GM12872 (cell line): ENCODE data around the gene OGDHL.

Experiments used
- TF ChIP-seq, protein P1 (sequence below): IDR thresholded peaks from 3 replicates; pipeline ENCODE4 v1.5.1; 2011; ENCODE audit warnings: low read depth, mild to moderate bottlenecking, low read length, moderate library complexity; ENCODE audit not compliant: insufficient read depth

OGDHL gene

DNA sequence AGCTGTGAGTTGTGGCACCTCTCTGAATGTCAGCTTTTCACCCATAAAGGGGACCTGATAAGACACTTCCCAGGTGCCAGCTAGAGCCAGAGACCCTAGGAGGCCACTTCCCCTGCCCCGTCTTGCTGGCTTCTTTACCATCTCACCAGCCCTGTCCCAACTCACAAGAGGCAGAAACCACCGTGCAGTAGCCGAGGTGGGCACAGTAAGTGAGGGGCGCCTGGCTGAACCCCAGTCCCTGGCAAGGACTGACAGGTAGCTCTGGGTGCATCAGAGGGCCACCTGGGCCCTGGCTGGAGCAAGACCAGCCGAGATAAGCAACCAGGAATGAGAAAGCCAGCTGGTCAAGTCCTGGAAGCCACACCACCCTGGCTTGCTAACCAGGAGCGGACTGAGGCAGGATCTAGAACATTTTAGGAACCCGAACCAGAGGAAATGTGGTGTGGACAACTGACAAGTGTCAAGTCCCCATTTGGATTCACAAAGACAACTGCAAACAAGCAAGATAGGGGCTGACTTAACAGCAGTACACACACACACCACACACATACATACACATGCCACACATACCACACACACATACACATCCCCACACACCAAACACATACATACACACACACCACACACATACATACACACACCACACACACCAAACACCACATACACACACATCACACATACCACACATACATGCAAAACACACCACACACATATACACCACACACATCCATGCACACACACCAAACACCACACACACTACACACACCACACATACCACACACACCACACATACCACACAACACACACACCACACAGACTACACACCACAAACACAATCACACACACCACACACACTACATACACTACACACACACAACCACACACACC, 20.8 kb downstream of the OGDHL start:
- TF ChIP-seq, protein P1, sequence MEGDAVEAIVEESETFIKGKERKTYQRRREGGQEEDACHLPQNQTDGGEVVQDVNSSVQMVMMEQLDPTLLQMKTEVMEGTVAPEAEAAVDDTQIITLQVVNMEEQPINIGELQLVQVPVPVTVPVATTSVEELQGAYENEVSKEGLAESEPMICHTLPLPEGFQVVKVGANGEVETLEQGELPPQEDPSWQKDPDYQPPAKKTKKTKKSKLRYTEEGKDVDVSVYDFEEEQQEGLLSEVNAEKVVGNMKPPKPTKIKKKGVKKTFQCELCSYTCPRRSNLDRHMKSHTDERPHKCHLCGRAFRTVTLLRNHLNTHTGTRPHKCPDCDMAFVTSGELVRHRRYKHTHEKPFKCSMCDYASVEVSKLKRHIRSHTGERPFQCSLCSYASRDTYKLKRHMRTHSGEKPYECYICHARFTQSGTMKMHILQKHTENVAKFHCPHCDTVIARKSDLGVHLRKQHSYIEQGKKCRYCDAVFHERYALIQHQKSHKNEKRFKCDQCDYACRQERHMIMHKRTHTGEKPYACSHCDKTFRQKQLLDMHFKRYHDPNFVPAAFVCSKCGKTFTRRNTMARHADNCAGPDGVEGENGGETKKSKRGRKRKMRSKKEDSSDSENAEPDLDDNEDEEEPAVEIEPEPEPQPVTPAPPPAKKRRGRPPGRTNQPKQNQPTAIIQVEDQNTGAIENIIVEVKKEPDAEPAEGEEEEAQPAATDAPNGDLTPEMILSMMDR = no peak

DNA sequence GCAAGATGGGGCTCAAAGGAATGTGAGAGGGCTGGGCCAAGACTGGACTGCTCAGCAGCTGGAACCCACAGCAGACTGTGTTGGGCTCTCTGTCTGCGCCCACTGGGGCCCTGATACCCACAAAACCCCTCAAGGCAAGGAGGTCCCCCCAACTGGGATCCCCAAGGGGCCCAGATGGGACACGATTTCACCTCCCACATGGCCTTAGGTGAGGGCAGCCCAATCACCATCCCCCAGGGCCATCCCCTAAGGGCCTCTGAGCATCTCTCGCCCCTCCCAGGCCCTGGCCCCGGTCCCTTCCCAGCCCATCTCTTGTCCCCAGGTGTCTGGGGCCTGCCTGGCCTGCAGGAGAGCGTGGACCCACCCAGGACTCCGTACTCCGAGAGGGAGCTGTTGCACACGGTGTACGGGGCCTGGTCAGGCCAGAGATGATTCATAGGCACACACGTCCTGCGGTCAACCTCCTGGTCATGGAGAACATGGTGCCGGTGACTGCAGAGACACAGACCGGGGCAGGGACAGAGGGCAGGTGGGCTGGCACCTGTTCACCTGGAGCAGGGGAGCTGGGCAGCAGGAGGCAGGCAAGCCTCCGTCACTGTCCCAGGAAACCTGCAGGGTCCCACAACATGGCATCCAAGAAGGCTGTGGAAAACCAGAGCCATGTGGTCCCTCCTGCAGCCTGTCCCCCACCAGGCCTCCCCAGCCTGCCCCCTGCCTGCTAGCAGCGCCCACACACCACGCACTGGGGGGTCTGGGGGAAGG, 21.6 kb downstream of the OGDHL start:
- TF ChIP-seq, protein P1 = no peak

DNA sequence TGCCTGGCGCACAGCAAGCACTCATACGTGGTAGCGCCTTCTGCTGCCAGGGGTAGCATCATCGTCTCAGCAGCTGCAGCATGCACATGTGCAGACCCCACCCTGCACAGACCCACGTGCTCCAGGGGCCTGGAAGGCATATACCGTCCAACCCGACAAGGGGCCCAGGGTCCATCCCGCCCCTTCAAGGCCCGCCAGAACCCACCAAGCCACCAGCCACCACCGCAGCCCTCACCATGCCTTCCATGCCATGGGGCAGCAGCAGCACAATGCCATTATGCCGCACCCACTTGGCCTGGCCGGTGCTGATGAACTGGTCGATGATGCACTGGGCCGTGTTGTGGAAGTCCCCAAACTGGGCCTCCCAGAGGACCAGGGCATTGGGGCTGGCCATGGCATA, 22.7 kb downstream of the OGDHL start:
- TF ChIP-seq, protein P1 = no peak

DNA sequence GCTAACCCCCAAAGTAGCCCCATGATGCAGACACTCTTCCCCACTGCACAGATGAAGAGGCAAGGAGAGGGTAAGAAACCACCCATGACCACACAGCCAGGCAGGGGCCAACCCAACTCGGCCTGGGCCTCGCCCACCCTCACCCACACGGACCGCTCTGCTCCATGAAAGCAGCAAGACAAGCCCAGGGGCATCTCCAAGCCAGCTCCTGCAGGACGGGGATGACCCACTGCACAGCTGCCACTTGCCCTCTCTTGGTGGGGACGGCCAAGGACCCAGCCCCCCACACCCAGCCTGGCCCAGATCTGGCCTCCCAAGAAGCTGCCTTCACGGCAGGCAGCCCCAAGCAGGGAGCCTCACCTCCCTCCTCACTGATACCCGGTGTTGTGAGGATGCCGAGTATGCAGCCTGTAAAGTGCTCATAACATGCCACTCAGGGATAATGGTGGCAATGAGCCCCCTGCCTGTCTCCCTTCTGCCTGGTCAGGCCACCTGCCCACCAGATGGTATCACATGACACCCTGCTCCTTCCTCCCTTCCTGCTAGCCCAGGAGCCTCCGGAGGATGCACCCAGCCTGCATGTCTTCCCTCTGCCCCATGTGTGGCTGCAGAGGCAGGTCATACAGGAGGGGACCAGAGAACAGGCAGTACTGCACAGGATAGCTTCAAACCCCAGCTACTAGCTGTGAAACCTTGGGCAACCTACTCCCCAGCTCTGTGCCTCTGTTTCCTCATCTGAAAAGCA, 23.3 kb downstream of the OGDHL start:
- TF ChIP-seq, protein P1 = no peak

DNA sequence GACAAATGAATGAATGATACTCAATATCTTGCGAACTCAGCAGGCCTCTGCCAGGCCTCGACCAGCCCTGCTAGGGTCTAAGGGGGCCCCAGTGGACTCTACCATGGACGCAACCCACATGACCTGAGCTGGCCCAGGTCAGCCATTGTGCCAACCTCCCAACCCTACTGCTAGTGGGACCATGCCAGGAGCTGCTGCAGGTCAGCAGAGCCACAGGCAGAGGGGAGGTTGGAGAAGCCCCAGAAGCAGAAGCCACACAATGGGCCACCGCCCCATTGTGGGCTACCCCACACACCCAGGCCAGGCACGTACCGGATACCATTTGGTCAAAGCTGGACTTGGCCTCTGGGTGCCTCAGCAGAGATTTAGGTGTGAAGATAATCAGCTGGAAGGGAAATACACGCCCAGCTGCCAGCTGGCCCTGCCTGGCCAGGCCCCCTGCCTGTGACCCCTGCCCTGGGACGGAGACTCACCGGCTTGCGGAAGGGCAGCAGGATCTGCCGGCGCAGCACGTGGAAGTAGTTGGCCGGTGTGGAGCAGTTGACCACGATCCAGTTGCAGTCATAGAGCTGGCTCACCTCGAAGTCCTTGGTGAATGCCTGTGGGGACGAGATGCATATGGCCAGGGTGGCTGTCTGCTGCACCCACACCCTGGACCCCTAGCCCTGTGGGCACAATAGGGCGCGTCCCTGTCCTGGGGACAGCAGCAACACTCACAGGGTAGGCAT, 24.5 kb downstream of the OGDHL start:
- TF ChIP-seq, protein P1 = no peak

DNA sequence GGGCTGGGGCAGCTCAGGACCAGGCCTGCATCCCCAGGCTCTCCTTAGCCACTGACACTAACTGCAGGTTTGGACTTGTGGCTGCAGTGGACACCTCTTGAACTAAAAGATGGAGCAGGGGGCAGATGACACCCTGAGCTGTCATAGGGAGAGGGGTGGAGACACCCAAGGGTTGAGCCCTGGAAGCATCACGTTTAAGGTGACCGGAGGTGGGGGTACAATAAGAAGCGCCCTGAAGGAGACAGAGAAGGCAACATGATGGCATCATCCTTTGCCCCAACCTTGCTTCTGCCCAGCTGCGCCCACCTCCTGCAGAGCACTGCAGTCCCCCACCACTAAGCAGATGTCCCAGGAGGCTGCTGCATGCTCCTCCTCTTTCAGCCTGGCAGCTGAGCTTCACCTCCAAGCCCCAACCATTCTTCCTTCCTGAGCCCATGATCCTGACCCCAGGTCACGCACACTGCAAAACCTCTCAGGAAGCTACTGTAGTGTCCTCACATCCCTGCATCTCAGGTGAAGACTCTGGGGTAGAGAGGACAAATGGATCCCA, 25.5 kb downstream of the OGDHL start:
- TF ChIP-seq, protein P1 = no peak
